ENCODE data around the gene PCYT1A.
"Not testable (repeated sequence)": the region's sequence is repeated elsewhere in the genome, so short reads cannot be mapped to it uniquely, and the experiment has no call there.

PCYT1A gene

GRCh38 chr3:196184881-196185280, 102.6 kb downstream of the PCYT1A start:
- TF ChIP-seq TCF4 (CRISPR knock-in tag; IDR thresholded peaks at IDR 0.05; ENCODE audit: borderline replicate concordance) (no peak), PPARA (CRISPR knock-in tag; IDR thresholded peaks at IDR 0.05; ENCODE audit: borderline replicate concordance) (no peak), ZNF565 (CRISPR knock-in tag; conservative IDR thresholded peaks at IDR 0.05; ENCODE audit: low read depth) (no peak), ZC3H10 (CRISPR knock-in tag; IDR thresholded peaks at IDR 0.05) (no peak), ESRRG (CRISPR knock-in tag; IDR thresholded peaks at IDR 0.05) (no peak), RARB (CRISPR knock-in tag; IDR thresholded peaks at IDR 0.05) (no peak), ISL1 (CRISPR knock-in tag; IDR thresholded peaks at IDR 0.05) (no peak), ARNTL (CRISPR knock-in tag; IDR thresholded peaks at IDR 0.05; ENCODE audit: borderline replicate concordance, low read depth) (no peak), SNAI2 (CRISPR knock-in tag; IDR thresholded peaks at IDR 0.05) (no peak), ZNF8 (CRISPR knock-in tag; IDR thresholded peaks at IDR 0.05) (no peak), CSRNP3 (CRISPR knock-in tag; IDR thresholded peaks at IDR 0.05) (no peak), BACH2 (CRISPR knock-in tag; IDR thresholded peaks at IDR 0.05; ENCODE audit: borderline replicate concordance) (no peak), ZNF70 (CRISPR knock-in tag; IDR thresholded peaks at IDR 0.05) (no peak), CSDC2 (CRISPR knock-in tag; IDR thresholded peaks at IDR 0.05) (no peak), TOX (CRISPR knock-in tag; IDR thresholded peaks at IDR 0.05; ENCODE audit: borderline replicate concordance) (no peak), ZFP3 (CRISPR knock-in tag; IDR thresholded peaks at IDR 0.05) (no peak), PATZ1 (CRISPR knock-in tag; IDR thresholded peaks at IDR 0.05; ENCODE audit: borderline replicate concordance) (no peak)
- TF ChIP-seq, protein P1, sequence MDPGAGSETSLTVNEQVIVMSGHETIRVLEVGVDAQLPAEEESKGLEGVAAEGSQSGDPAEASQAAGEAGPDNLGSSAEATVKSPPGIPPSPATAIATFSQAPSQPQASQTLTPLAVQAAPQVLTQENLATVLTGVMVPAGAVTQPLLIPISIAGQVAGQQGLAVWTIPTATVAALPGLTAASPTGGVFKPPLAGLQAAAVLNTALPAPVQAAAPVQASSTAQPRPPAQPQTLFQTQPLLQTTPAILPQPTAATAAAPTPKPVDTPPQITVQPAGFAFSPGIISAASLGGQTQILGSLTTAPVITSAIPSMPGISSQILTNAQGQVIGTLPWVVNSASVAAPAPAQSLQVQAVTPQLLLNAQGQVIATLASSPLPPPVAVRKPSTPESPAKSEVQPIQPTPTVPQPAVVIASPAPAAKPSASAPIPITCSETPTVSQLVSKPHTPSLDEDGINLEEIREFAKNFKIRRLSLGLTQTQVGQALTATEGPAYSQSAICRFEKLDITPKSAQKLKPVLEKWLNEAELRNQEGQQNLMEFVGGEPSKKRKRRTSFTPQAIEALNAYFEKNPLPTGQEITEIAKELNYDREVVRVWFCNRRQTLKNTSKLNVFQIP (CRISPR knock-in tag; IDR thresholded peaks at IDR 0.05; ENCODE audit: borderline replicate concordance, low read depth) = no peak
- TF ChIP-seq, protein P2, sequence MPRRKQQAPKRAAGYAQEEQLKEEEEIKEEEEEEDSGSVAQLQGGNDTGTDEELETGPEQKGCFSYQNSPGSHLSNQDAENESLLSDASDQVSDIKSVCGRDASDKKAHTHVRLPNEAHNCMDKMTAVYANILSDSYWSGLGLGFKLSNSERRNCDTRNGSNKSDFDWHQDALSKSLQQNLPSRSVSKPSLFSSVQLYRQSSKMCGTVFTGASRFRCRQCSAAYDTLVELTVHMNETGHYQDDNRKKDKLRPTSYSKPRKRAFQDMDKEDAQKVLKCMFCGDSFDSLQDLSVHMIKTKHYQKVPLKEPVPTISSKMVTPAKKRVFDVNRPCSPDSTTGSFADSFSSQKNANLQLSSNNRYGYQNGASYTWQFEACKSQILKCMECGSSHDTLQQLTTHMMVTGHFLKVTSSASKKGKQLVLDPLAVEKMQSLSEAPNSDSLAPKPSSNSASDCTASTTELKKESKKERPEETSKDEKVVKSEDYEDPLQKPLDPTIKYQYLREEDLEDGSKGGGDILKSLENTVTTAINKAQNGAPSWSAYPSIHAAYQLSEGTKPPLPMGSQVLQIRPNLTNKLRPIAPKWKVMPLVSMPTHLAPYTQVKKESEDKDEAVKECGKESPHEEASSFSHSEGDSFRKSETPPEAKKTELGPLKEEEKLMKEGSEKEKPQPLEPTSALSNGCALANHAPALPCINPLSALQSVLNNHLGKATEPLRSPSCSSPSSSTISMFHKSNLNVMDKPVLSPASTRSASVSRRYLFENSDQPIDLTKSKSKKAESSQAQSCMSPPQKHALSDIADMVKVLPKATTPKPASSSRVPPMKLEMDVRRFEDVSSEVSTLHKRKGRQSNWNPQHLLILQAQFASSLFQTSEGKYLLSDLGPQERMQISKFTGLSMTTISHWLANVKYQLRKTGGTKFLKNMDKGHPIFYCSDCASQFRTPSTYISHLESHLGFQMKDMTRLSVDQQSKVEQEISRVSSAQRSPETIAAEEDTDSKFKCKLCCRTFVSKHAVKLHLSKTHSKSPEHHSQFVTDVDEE (CRISPR knock-in tag; IDR thresholded peaks at IDR 0.05) = no peak
- TF ChIP-seq, protein P3, sequence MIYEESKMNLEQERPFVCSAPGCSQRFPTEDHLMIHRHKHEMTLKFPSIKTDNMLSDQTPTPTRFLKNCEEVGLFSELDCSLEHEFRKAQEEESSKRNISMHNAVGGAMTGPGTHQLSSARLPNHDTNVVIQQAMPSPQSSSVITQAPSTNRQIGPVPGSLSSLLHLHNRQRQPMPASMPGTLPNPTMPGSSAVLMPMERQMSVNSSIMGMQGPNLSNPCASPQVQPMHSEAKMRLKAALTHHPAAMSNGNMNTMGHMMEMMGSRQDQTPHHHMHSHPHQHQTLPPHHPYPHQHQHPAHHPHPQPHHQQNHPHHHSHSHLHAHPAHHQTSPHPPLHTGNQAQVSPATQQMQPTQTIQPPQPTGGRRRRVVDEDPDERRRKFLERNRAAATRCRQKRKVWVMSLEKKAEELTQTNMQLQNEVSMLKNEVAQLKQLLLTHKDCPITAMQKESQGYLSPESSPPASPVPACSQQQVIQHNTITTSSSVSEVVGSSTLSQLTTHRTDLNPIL (CRISPR knock-in tag; IDR thresholded peaks at IDR 0.05; ENCODE audit: low read depth) = no peak
- ATAC-seq = no peak

DNA sequence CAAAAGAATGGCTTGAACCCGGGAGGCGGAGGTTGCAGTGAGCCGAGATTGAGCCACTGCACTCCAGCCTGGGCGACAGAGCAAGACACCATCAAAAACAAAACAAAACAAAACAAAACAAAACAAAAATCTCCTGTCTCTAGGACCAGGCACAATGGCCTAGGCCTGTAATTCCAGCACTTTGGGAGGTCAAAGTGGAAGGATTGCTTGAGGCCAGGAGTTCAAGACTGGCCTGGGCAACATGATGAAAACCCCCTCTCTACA, 103.4 kb downstream of the PCYT1A start:
- not testable (repeated sequence) for ATAC-seq

DNA sequence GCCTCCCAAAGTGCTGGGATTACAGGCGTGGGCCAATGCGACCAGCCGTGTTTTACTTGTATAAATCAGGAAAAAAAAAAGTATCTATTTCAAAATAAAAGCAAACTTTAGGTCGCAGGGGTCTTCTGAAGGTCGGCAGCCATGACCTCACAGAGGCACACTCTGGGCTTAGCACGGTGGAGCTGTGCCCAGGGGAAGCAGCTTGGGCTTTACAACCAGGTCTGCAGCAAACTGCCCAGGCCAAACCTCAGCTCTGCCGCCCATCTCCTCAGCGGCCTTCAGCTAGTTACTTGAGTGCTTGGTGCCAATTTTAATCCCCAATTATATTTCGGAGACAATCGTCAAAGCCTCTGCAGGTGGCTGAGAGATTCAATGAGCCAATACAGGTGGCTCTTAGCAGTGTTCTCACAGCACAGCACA, 106.4 kb downstream of the PCYT1A start:
- TF ChIP-seq, protein P1 (CRISPR knock-in tag; IDR thresholded peaks at IDR 0.05; ENCODE audit: borderline replicate concordance, low read depth) = no peak
- TF ChIP-seq CSRNP3 (CRISPR knock-in tag; IDR thresholded peaks at IDR 0.05) (no peak), ISL1 (CRISPR knock-in tag; IDR thresholded peaks at IDR 0.05) (no peak), TCF4 (CRISPR knock-in tag; IDR thresholded peaks at IDR 0.05; ENCODE audit: borderline replicate concordance) (no peak), ESRRG (CRISPR knock-in tag; IDR thresholded peaks at IDR 0.05) (no peak), ARNTL (CRISPR knock-in tag; IDR thresholded peaks at IDR 0.05; ENCODE audit: borderline replicate concordance, low read depth) (no peak)
- TF ChIP-seq, protein P3 (CRISPR knock-in tag; IDR thresholded peaks at IDR 0.05; ENCODE audit: low read depth) = no peak
- ATAC-seq = no peak

All from SK-N-SH treated with all-trans-retinoic acid at 6 μM for 48 hours (cell line).